Spleen (tissue), 11 donors: ENCODE results near the gene LRRC42. TPM values are rescaled to one million over a fixed set of nuclear protein-coding genes. Genes with fewer than 3 reads are reported as not detected.

Experiments
- DNase-seq: peaks from one replicate; pipeline ENCODE4 v3.0.0-alpha.2; 2020
- H3K27ac ChIP-seq, 8 donors: fragments of 200-600 bp; sonication (generic) in 7 of 8; 1 replicate in 4 of 8; 2 replicates in 4 of 8; pipeline versions ENCODE4 v1.5.0 to v1.8.0; 2016 to 2021; ENCODE audit warnings: inconsistent platforms in 4 of 8, mild to moderate bottlenecking in 4 of 8, moderate library complexity in 1 of 8
- H3K27me3 ChIP-seq, 7 donors: fragments of 200-600 bp; sonication (generic) in 6 of 7; replicated peaks in 1 of 7; 1 replicate in 4 of 7; 2 replicates in 3 of 7; pipeline versions ENCODE4 v1.5.0 to v1.8.0; 2016 to 2021; ENCODE audit warnings: inconsistent platforms in 3 of 7, mild to moderate bottlenecking in 1 of 7
- H3K36me3 ChIP-seq, 6 donors: fragments of 200-600 bp; sonication (generic) in 5 of 6; 1 replicate in 4 of 6; 2 replicates in 2 of 6; pipeline versions ENCODE4 v1.5.0 to v1.8.0; 2016 to 2021; ENCODE audit warnings: inconsistent platforms in 2 of 6
- H3K4me1 ChIP-seq, 6 donors: fragments of 200-600 bp; sonication (generic) in 5 of 6; 1 replicate in 3 of 6; 2 replicates in 3 of 6; pipeline versions ENCODE4 v1.5.0 to v1.8.0; 2016 to 2021; ENCODE audit warnings: inconsistent platforms in 3 of 6
- H3K4me3 ChIP-seq, 8 donors: fragments of 200-600 bp; sonication (generic) in 7 of 8; 1 replicate in 4 of 8; 2 replicates in 4 of 8; pipeline versions ENCODE4 v1.5.0 to v1.8.0; 2016 to 2021; ENCODE audit warnings: inconsistent platforms in 4 of 8, mild to moderate bottlenecking in 4 of 8, moderate library complexity in 2 of 8
- H3K9me3 ChIP-seq, 8 donors: fragments of 200-600 bp; sonication (generic) in 7 of 8; 1 replicate in 4 of 8; 2 replicates in 4 of 8; pipeline versions ENCODE4 v1.5.0 to v1.8.0; 2016 to 2021; ENCODE audit warnings: inconsistent platforms in 4 of 8
- CTCF ChIP-seq, 11 experiments: fragments of 200-600 bp in 7 of 11; fragments of 450-650 bp in 4 of 11; sonication (generic) in 4 of 11; IDR thresholded peaks in 8 of 11; conservative IDR thresholded peaks in 3 of 11; 1 replicate in 7 of 11; 2 replicates in 4 of 11; pipeline versions ENCODE4 v1.4.0 to v1.8.0; 2016 to 2021; ENCODE audit warnings: antibody characterized with exemption in 11 of 11, inconsistent platforms in 4 of 11, mild to moderate bottlenecking in 1 of 11
- POLR2A ChIP-seq, 3 donors: fragments of 450-650 bp; IDR thresholded peaks; one replicate each; pipeline ENCODE4 v1.5.1; 2017; ENCODE audit warnings: antibody characterized with exemption in 3 of 3, mild to moderate bottlenecking in 1 of 3
- POLR2AphosphoS5 ChIP-seq, 3 donors: sonication (generic); formaldehyde crosslinking; IDR thresholded peaks; one replicate each; pipeline ENCODE4 v1.5.1; 2017; ENCODE audit warnings: antibody characterized with exemption in 3 of 3
- WGBS, 5 donors: extraction: QIAGEN DNeasy Blood & Tissue Kit in 3 of 5; methylation state at CpG; one replicate each; pipeline versions ENCODE4 v1.1.5 to v1.1.7; 2013 to 2018; 5-methylcytosine and 5-hydroxymethylcytosine counted together
- intact Hi-C: fragments of 100-400 bp; cut with DNase I; formaldehyde crosslinking; loops from one replicate; pipeline ENCODE4 v1.15.0; 2023; ENCODE audit warnings: low total_unique reads
- polyA plus RNA-seq, 3 donors: library from polyadenylated mRNA; stranded (reverse); fragments of 200-250 nt; gene quantifications; one replicate each; pipeline ENCODE4 v1.2.1, GENCODE V29; 2013
- total RNA-seq, 7 donors: library from RNA; depleted of rRNA in 3 of 7; stranded (reverse); fragments of >200 nt in 3 of 7; fragmentation: NEBNext Ultra II Directional in 4 of 7; extraction: Animal tissue kit (Norgen Biotek cat#: 25700) in 4 of 7; gene quantifications; one replicate each; pipeline versions ENCODE4 v1.1.0 to v1.2.1, GENCODE V29; 2016 to 2021
- donor health status: healthy with polysubstance abuse.
- donor health status: DM: no; HTN: no; CAD: no; lungs with moderate emphysema.
- donor health status: DM: no; HTN: no; CAD: no.
- donor health status: Bipolar disorder and iron deficiency.
- donor health status: healthy.
- donor health status: DM: no; HTN: no; CAD: no.
- donor health status: DM: yes; HTN: yes; CAD: no.

LRRC42 gene
- total and polyA plus RNA-seq, 10 donors: 4.9 to 13.8 (median 10.5) TPM

GRCh38 chr1:53919675-53920066 lies 26.5 kb upstream of the LRRC42 start:
- Histone ChIP-seq H3K36me3 (peaks cover 0 to 99% (median 30%) of the 10 kb centered on the region in 6 donors), H3K4me3 (no peak overlapping the region), H3K27me3 (no peaks in the 10 kb centered on the region), H3K4me1 (no peaks in the 10 kb centered on the region), H3K9me3 (no peaks in the 10 kb centered on the region), H3K27ac (no peak overlapping the region)
- intact Hi-C loops: no loop called here
- no peak for DNase-seq
- no peak for TF ChIP-seq POLR2A (IDR thresholded peaks at IDR 0.05)
- TF ChIP-seq CTCF (IDR thresholded peaks at IDR 0.05 in 8 of 11, conservative IDR thresholded peaks at IDR 0.05 in 3 of 11): no peak
- WGBS, 5 donors: 79 to 82% (median 80%) methylated on average over 3 of the region's 3 CpGs

- Histone ChIP-seq H3K4me3 (no peak overlapping the region), H3K9me3 (peaks cover 0 to 12% (median 6%) of the 10 kb centered on the region in 8 donors), H3K4me1 (no peaks in the 10 kb centered on the region), H3K27ac (no peak overlapping the region), H3K27me3 (no peaks in the 10 kb centered on the region), H3K36me3 (peaks cover 0 to 84% (median 34%) of the 10 kb centered on the region in 6 donors)
- no peak for TF ChIP-seq CTCF (IDR thresholded peaks at IDR 0.05 in 8 of 11, conservative IDR thresholded peaks at IDR 0.05 in 3 of 11)
- no peak for TF ChIP-seq POLR2AphosphoS5 (IDR thresholded peaks at IDR 0.05)
- TF ChIP-seq POLR2A (IDR thresholded peaks at IDR 0.05): no peak
- no peak for DNase-seq
- intact Hi-C loops: no loop called here
- WGBS, 5 donors: 90 to 97% (median 91%) methylated on average over 2 of the region's 2 CpGs
Observed at GRCh38 chr1:53927376-53927881, 18.7 kb upstream of the LRRC42 start.

GRCh38 chr1:53929246-53929960 lies 16.7 kb upstream of the LRRC42 start:
- 92 to 97% (median 97%) methylated on average over 2 of the region's 2 CpGs for WGBS, 5 donors
- intact Hi-C loops: no loop called here
- Histone ChIP-seq H3K4me3 (no peak overlapping the region), H3K9me3 (peaks cover 0 to 24% (median 16%) of the 10 kb centered on the region in 8 donors), H3K4me1 (no peaks in the 10 kb centered on the region), H3K36me3 (peaks cover 0 to 74% (median 28%) of the 10 kb centered on the region in 6 donors), H3K27me3 (no peaks in the 10 kb centered on the region), H3K27ac (no peak overlapping the region)
- no peak for DNase-seq
- TF ChIP-seq POLR2AphosphoS5 (IDR thresholded peaks at IDR 0.05) (no peak), POLR2A (IDR thresholded peaks at IDR 0.05) (no peak), CTCF (IDR thresholded peaks at IDR 0.05 in 8 of 11, conservative IDR thresholded peaks at IDR 0.05 in 3 of 11) (no peak)

- Histone ChIP-seq H3K9me3 (peaks cover 0 to 32% (median 22%) of the 10 kb centered on the region in 8 donors), H3K36me3 (peaks cover 0 to 74% (median 31%) of the 10 kb centered on the region in 6 donors), H3K27me3 (no peaks in the 10 kb centered on the region), H3K4me1 (no peaks in the 10 kb centered on the region), H3K27ac (no peak overlapping the region), H3K4me3 (no peak overlapping the region)
- intact Hi-C loops: no loop called here
- DNase-seq: no peak
- TF ChIP-seq POLR2AphosphoS5 (IDR thresholded peaks at IDR 0.05) (no peak), POLR2A (IDR thresholded peaks at IDR 0.05) (no peak), CTCF (IDR thresholded peaks at IDR 0.05 in 8 of 11, conservative IDR thresholded peaks at IDR 0.05 in 3 of 11) (no peak)
- WGBS, 5 donors: 94 to 97% (median 96%) methylated on average over 3 of the region's 3 CpGs
Observed at GRCh38 chr1:53930932-53931331, 15.2 kb upstream of the LRRC42 start.
